Mesendoderm (in vitro differentiated cells): ENCODE measurements around the gene ADGRG1.
A peak's percentile ranks its signal among the peaks of the same experiment; 100 is the strongest.

Source experiments
- DNase-seq: peaks from one replicate; pipeline ENCODE4 v3.0.0; 2013
- H2AK5ac ChIP-seq: 2 replicates; pipeline ENCODE4 v1.6.1; 2013; ENCODE audit warnings: low read length, inconsistent platforms
- H2BK120ac ChIP-seq: 2 replicates; pipeline ENCODE4 v1.6.1; 2013; ENCODE audit warnings: low read depth, mild to moderate bottlenecking, low read length, moderate library complexity, mixed read lengths
- H2BK15ac ChIP-seq: replicated peaks from 2 replicates; pipeline ENCODE4 v1.6.1; 2013; ENCODE audit warnings: low read depth, mild to moderate bottlenecking, moderate library complexity
- H2BK5ac ChIP-seq: 2 replicates; pipeline ENCODE4 v1.6.1; 2013; ENCODE audit warnings: low read length, inconsistent platforms
- H3K18ac ChIP-seq: 2 replicates; pipeline ENCODE4 v1.6.1; 2013; ENCODE audit warnings: mild to moderate bottlenecking, low read length, mixed read lengths
- H3K23ac ChIP-seq: one replicate; pipeline ENCODE4 v1.6.1; 2013; ENCODE audit warnings: low read length
- H3K27ac ChIP-seq: 2 replicates; pipeline ENCODE4 v1.5.1; 2013; ENCODE audit warnings: low read depth, mild to moderate bottlenecking, inconsistent platforms, low read length, moderate library complexity
- H3K27me3 ChIP-seq: 2 replicates; pipeline ENCODE4 v1.6.1; 2013; ENCODE audit warnings: low read length, control low read depth, mild to moderate bottlenecking, inconsistent platforms; ENCODE audit not compliant: insufficient read depth, poor library complexity
- H3K36me3 ChIP-seq: 2 replicates; pipeline ENCODE4 v1.6.1; 2013; ENCODE audit warnings: low read length, inconsistent platforms; ENCODE audit not compliant: control insufficient read depth, insufficient read depth
- H3K4ac ChIP-seq: one replicate; pipeline ENCODE4 v1.6.1; 2013; ENCODE audit warnings: low read depth, mild to moderate bottlenecking, low read length, moderate library complexity
- H3K4me1 ChIP-seq: 2 replicates; pipeline ENCODE4 v1.6.1; 2013; ENCODE audit warnings: low read depth, low read length, inconsistent platforms; ENCODE audit not compliant: control insufficient read depth
- H3K4me2 ChIP-seq: 2 replicates; pipeline ENCODE4 v1.6.1; 2013; ENCODE audit warnings: low read length
- H3K4me3 ChIP-seq: 2 replicates; pipeline ENCODE4 v1.5.1; 2013; ENCODE audit warnings: mild to moderate bottlenecking, low read length
- H3K56ac ChIP-seq: one replicate; pipeline ENCODE4 v1.6.1; 2013; ENCODE audit warnings: low read length
- H3K79me1 ChIP-seq: 2 replicates; pipeline ENCODE4 v1.6.1; 2013; ENCODE audit warnings: low read length, inconsistent platforms
- H3K79me2 ChIP-seq: 2 replicates; pipeline ENCODE4 v1.6.1; 2013; ENCODE audit warnings: mild to moderate bottlenecking, low read length; ENCODE audit not compliant: control insufficient read depth, insufficient read depth
- H3K9ac ChIP-seq: 2 replicates; pipeline ENCODE4 v1.6.1; 2013; ENCODE audit warnings: low read length, inconsistent platforms
- H4K5ac ChIP-seq: one replicate; pipeline ENCODE4 v1.6.1; 2013; ENCODE audit warnings: low read length
- H4K8ac ChIP-seq: one replicate; pipeline ENCODE4 v1.6.1; 2013; ENCODE audit warnings: low read depth, mild to moderate bottlenecking, control low read depth, low read length, moderate library complexity
- WGBS: extraction: QIAGEN DNeasy Blood & Tissue Kit; methylation state at CpG from one replicate; pipeline ENCODE4 v1.1.7; 2013; ENCODE audit warnings: low lambda C conversion rate, missing lambda C conversion rate; ENCODE audit not compliant: insufficient coverage; ENCODE audit errors: extremely low coverage; 5-methylcytosine and 5-hydroxymethylcytosine counted together

The ADGRG1 gene

GRCh38 chr16:57694231-57694724, 65.8 kb downstream of the ADGRG1 start:
- Histone ChIP-seq H2BK5ac (no peak overlapping the region), H3K79me1 (no peaks in the 10 kb centered on the region), H3K79me2 (no peaks in the 10 kb centered on the region), H3K23ac (no peak overlapping the region), H2AK5ac (no peak overlapping the region), H4K8ac (no peak overlapping the region), H3K4me2 (no peak overlapping the region), H3K9ac (no peak overlapping the region), H3K27ac (no peak overlapping the region), H2BK120ac (no peak overlapping the region), H3K27me3 (no peaks in the 10 kb centered on the region), H3K56ac (no peak overlapping the region), H3K4me3 (no peak overlapping the region), H3K4me1 (no peaks in the 10 kb centered on the region), H2BK15ac (no peak overlapping the region), H3K18ac (no peak overlapping the region), H4K5ac (no peak overlapping the region), H3K36me3 (no peaks in the 10 kb centered on the region), H3K4ac (no peak overlapping the region)
- WGBS: no CpG with 5 or more reads among the region's 10 CpGs
- no peak for DNase-seq

GRCh38 chr16:57694725-57695679, 66.6 kb downstream of the ADGRG1 start, which contains the start of gene DRC7:
Gene DRC7 (plus strand): TSS chr16:57694806. CDS start chr16:57697950, 3,144 bp downstream.
- H3K4me1 ChIP-seq: no peaks in the 10 kb centered on the region
- peak within 1 kb of the TSS; percentile 30 for H3K56ac ChIP-seq
- no peak within 1 kb of the TSS for H3K9ac ChIP-seq
- no peak within 1 kb of the TSS for H3K4ac ChIP-seq
- H3K4me2 ChIP-seq: peak within 1 kb of the TSS; percentile 40
- H2BK5ac ChIP-seq: no peak within 1 kb of the TSS
- H4K8ac ChIP-seq: no peak within 1 kb of the TSS
- no peaks in the 10 kb centered on the region for H3K79me1 ChIP-seq
- no peaks in the 10 kb centered on the region for H3K27me3 ChIP-seq
- 100% methylated on average over 1 of the region's 8 CpGs for WGBS
- no peaks in the 10 kb centered on the region for H3K79me2 ChIP-seq
- no peak within 1 kb of the TSS for H2AK5ac ChIP-seq
- DNase-seq: peak; percentile 92
- no peak within 1 kb of the TSS for H2BK120ac ChIP-seq
- no peak within 1 kb of the TSS for H4K5ac ChIP-seq
- no peaks in the 10 kb centered on the region for H3K36me3 ChIP-seq
- no peak within 1 kb of the TSS for H3K4me3 ChIP-seq
- no peak within 1 kb of the TSS for H3K27ac ChIP-seq
- H3K18ac ChIP-seq: no peak within 1 kb of the TSS
- no peak within 1 kb of the TSS for H2BK15ac ChIP-seq
- no peak within 1 kb of the TSS for H3K23ac ChIP-seq

GRCh38 chr16:57695680-57696069, 67.2 kb downstream of the ADGRG1 start:
- Histone ChIP-seq H3K9ac (no peak overlapping the region), H3K4me1 (no peaks in the 10 kb centered on the region)

DNA sequence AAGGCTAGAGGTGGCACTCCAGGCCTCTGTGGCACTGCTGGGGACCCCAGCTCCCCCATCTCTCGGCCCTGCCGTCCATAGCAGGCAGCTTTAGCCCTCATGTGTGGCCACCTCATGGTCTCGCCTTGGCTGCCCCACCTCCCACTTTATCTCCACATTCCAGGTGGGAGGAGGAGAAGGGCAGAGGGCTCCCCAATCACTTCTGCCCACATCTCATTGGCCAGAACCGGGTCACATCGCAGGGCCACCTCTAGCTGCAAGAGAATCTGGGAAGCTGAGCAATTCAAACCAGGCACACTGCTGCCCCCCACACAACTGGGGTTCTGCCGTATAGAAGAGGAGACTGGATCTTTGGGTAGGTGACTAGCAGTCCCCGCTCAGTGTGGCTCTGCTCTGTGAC, 67.8 kb downstream of the ADGRG1 start:
- Histone ChIP-seq H3K4me1 (no peaks in the 10 kb centered on the region), H3K79me1 (no peaks in the 10 kb centered on the region), H3K4ac (no peak overlapping the region), H3K4me2 (no peak overlapping the region), H3K23ac (no peak overlapping the region), H3K27ac (no peak overlapping the region), H3K36me3 (no peaks in the 10 kb centered on the region), H3K79me2 (no peaks in the 10 kb centered on the region), H2AK5ac (no peak overlapping the region), H2BK5ac (no peak overlapping the region), H3K56ac (no peak overlapping the region), H3K9ac (no peak overlapping the region), H3K27me3 (no peaks in the 10 kb centered on the region), H3K18ac (no peak overlapping the region), H3K4me3 (no peak overlapping the region), H2BK15ac (no peak overlapping the region), H4K8ac (no peak overlapping the region), H2BK120ac (no peak overlapping the region), H4K5ac (no peak overlapping the region)
- no peak for DNase-seq
- WGBS: no CpG with 5 or more reads among the region's 7 CpGs

More at GRCh38 chr16:57695680-57696069, 67.2 kb downstream of the ADGRG1 start:
- no peak overlapping the region for H3K18ac ChIP-seq
- no CpG with 5 or more reads among the region's 5 CpGs for WGBS
- no peak overlapping the region for H3K56ac ChIP-seq
- no peak overlapping the region for H3K4ac ChIP-seq
- no peak overlapping the region for H4K8ac ChIP-seq
- no peak overlapping the region for H3K27ac ChIP-seq
- no peak overlapping the region for H4K5ac ChIP-seq
- H3K36me3 ChIP-seq: no peaks in the 10 kb centered on the region
- no peak overlapping the region for H3K4me3 ChIP-seq
- no peaks in the 10 kb centered on the region for H3K79me1 ChIP-seq
- no peaks in the 10 kb centered on the region for H3K79me2 ChIP-seq
- no peak overlapping the region for H3K4me2 ChIP-seq
- no peak overlapping the region for H3K23ac ChIP-seq
- H2AK5ac ChIP-seq: no peak overlapping the region
- no peak overlapping the region for H2BK15ac ChIP-seq
- H2BK5ac ChIP-seq: no peak overlapping the region
- DNase-seq: no peak
- H2BK120ac ChIP-seq: no peak overlapping the region
- H3K27me3 ChIP-seq: no peaks in the 10 kb centered on the region

DNA sequence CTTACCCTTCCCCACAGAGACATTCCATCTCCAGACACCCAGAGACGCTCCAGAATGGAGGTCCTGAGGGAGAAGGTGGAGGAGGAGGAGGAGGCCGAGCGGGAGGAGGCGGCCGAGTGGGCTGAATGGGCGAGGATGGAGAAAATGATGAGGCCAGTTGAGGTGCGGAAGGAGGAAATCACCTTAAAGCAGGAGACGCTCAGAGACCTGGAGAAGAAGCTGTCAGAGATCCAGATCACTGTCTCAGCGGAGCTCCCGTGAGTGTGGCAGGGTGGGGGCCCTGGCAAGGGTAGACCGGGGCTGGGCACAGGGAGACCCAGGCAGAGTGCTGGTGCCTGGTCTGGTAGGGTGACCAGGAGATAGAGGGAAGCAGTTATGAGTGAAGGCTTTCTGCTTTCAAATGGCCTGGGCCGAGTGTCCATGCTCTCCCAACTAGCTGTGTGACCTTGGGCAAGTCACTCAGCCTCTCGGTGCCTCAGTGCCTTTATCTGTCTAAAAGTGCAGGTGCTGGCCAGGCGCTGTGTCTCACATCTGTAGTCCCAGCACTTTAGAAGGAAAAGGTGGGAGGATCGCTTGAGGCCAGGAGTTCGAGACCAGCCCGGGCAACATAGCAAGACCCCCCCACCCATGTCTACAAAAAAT, 69.6 kb downstream of the ADGRG1 start:
- Histone ChIP-seq H3K27ac (no peak overlapping the region), H2BK15ac (no peak overlapping the region), H3K56ac (no peak overlapping the region), H4K8ac (no peak overlapping the region), H3K18ac (no peak overlapping the region), H3K4me2 (no peak overlapping the region), H3K23ac (no peak overlapping the region), H3K4me3 (no peak overlapping the region), H3K79me2 (no peaks in the 10 kb centered on the region), H3K79me1 (no peaks in the 10 kb centered on the region), H3K36me3 (no peaks in the 10 kb centered on the region), H3K4ac (no peak overlapping the region), H3K9ac (no peak overlapping the region), H2BK120ac (no peak overlapping the region), H3K4me1 (no peaks in the 10 kb centered on the region), H2BK5ac (peak overlapping the region; percentile 29), H4K5ac (no peak overlapping the region), H2AK5ac (no peak overlapping the region), H3K27me3 (no peaks in the 10 kb centered on the region)
- DNase-seq: no peak
- no CpG with 5 or more reads among the region's 17 CpGs for WGBS
